Spleen (tissue), 7 donors: ENCODE data around the gene GAB2.

Experiments used
- CTCF ChIP-seq, 11 experiments: fragments of 200-600 bp in 7 of 11; fragments of 450-650 bp in 4 of 11; sonication (generic) in 4 of 11; IDR thresholded peaks in 8 of 11; conservative IDR thresholded peaks in 3 of 11; 1 replicate in 7 of 11; 2 replicates in 4 of 11; pipeline versions ENCODE4 v1.4.0 to v1.8.0; 2016 to 2021; ENCODE audit warnings: antibody characterized with exemption in 11 of 11, inconsistent platforms in 4 of 11, mild to moderate bottlenecking in 1 of 11
- POLR2A ChIP-seq, 3 donors: fragments of 450-650 bp; IDR thresholded peaks; one replicate each; pipeline ENCODE4 v1.5.1; 2017; ENCODE audit warnings: antibody characterized with exemption in 3 of 3, mild to moderate bottlenecking in 1 of 3
- donor health status: DM: no; HTN: no; CAD: no; lungs with moderate emphysema.
- donor health status: DM: no; HTN: no; CAD: no.
- donor health status: DM: no; HTN: no; CAD: no.

GRCh38 chr11:78259777-78260487 is 157.7 kb downstream of the GAB2 start:
- no peak for TF ChIP-seq CTCF (IDR thresholded peaks at IDR 0.05 in 8 of 11, conservative IDR thresholded peaks at IDR 0.05 in 3 of 11)
- TF ChIP-seq POLR2A (IDR thresholded peaks at IDR 0.05) = no peak
